ENCODE measurements around the gene TGFBR1. TPM values are rescaled to one million over a fixed set of nuclear protein-coding genes. Genes with fewer than 3 reads are reported as not detected.
A peak's percentile ranks its signal among the peaks of the same experiment; 100 is the strongest.

Gene TGFBR1
- total RNA-seq, 1 donor from 2014 or later = 203 TPM

GRCh38 chr9:99128133-99128406 is 23.2 kb downstream of the TGFBR1 start:
- peaks cover 37% of the 10 kb centered on the region for H3K4me1 Mint-ChIP-seq (ENCODE audit: low read depth, unreplicated experiment)

GRCh38 chr9:99129091-99129490 is 24.2 kb downstream of the TGFBR1 start:
- no peak overlapping the region for H3K27ac Mint-ChIP-seq (ENCODE audit: unreplicated experiment)
- Histone ChIP-seq H2AFZ (ENCODE audit: low read depth, low read length) (no peak overlapping the region), H3K27me3 (ENCODE audit: insufficient read depth, low read length) (no peaks in the 10 kb centered on the region), H4K20me1 (ENCODE audit: insufficient read depth, low read length) (peaks cover 58% of the 10 kb centered on the region), H3K9me3 (ENCODE audit: insufficient read depth, low read depth, low read length) (no peaks in the 10 kb centered on the region), H3K4me2 (ENCODE audit: low read length) (no peak overlapping the region), H3K4me3 (ENCODE audit: insufficient read depth, low read depth, low read length) (no peak overlapping the region), H3K79me2 (ENCODE audit: insufficient read depth, low read length) (peaks cover 76% of the 10 kb centered on the region), H3K9ac (ENCODE audit: low read length) (no peak overlapping the region), H3K27ac (ENCODE audit: low read depth, low read length) (no peak overlapping the region), H3K36me3 (ENCODE audit: insufficient read depth, low read length) (peaks cover 3% of the 10 kb centered on the region), H3K4me1 (ENCODE audit: insufficient read depth, low read length) (peaks cover 21% of the 10 kb centered on the region)
- no peak for TF ChIP-seq CTCF (IDR thresholded peaks at IDR 0.05; ENCODE audit: insufficient read depth, low read depth, low read length)
- no peak for TF ChIP-seq EZH2 (IDR thresholded peaks at IDR 0.05; ENCODE audit: insufficient read depth, low read length)
- H3K36me3 Mint-ChIP-seq (ENCODE audit: low read depth, unreplicated experiment) = peaks cover 22% of the 10 kb centered on the region
- no peaks in the 10 kb centered on the region for H3K9me3 Mint-ChIP-seq (ENCODE audit: unreplicated experiment)
- DNase-seq (ENCODE audit: low read depth) = no peak
- no peak for FAIRE-seq
- H3K4me1 Mint-ChIP-seq (ENCODE audit: low read depth, unreplicated experiment) = peaks cover 35% of the 10 kb centered on the region
- no peak overlapping the region for H3K4me3 Mint-ChIP-seq (ENCODE audit: unreplicated experiment)
- no peaks in the 10 kb centered on the region for H3K27me3 Mint-ChIP-seq (ENCODE audit: low read depth, unreplicated experiment)

More at GRCh38 chr9:99128133-99128406, 23.2 kb downstream of the TGFBR1 start:
- no peaks in the 10 kb centered on the region for H3K9me3 ChIP-seq (ENCODE audit: insufficient read depth, low read depth, low read length)
- H3K79me2 ChIP-seq (ENCODE audit: insufficient read depth, low read length) = peaks cover 85% of the 10 kb centered on the region
- DNase-seq (ENCODE audit: low read depth) (no peak), FAIRE-seq (no peak)
- no peaks in the 10 kb centered on the region for H3K27me3 Mint-ChIP-seq (ENCODE audit: low read depth, unreplicated experiment)
- peaks cover 19% of the 10 kb centered on the region for H3K36me3 Mint-ChIP-seq (ENCODE audit: low read depth, unreplicated experiment)
- H3K4me1 ChIP-seq (ENCODE audit: insufficient read depth, low read length) = peaks cover 21% of the 10 kb centered on the region
- H3K4me3 Mint-ChIP-seq (ENCODE audit: unreplicated experiment) = no peak overlapping the region
- no peaks in the 10 kb centered on the region for H3K9me3 Mint-ChIP-seq (ENCODE audit: unreplicated experiment)
- no peaks in the 10 kb centered on the region for H3K27me3 ChIP-seq (ENCODE audit: insufficient read depth, low read length)
- no peak overlapping the region for H2AFZ ChIP-seq (ENCODE audit: low read depth, low read length)
- peak overlapping the region; percentile 40 for H3K27ac ChIP-seq (ENCODE audit: low read depth, low read length)
- H3K36me3 ChIP-seq (ENCODE audit: insufficient read depth, low read length) = peaks cover 3% of the 10 kb centered on the region
- no peak for TF ChIP-seq EZH2 (IDR thresholded peaks at IDR 0.05; ENCODE audit: insufficient read depth, low read length)
- TF ChIP-seq CTCF (IDR thresholded peaks at IDR 0.05; ENCODE audit: insufficient read depth, low read depth, low read length) = no peak
- no peak overlapping the region for H3K9ac ChIP-seq (ENCODE audit: low read length)
- H4K20me1 ChIP-seq (ENCODE audit: insufficient read depth, low read length) = peaks cover 58% of the 10 kb centered on the region
- H3K27ac Mint-ChIP-seq (ENCODE audit: unreplicated experiment) = no peak overlapping the region
- H3K4me3 ChIP-seq (ENCODE audit: insufficient read depth, low read depth, low read length) = no peak overlapping the region
- H3K4me2 ChIP-seq (ENCODE audit: low read length) = no peak overlapping the region

- no peak overlapping the region for H3K27ac Mint-ChIP-seq (ENCODE audit: unreplicated experiment)
- FAIRE-seq = no peak
Observed at GRCh38 chr9:99130069-99130468, 25.2 kb downstream of the TGFBR1 start.

More at GRCh38 chr9:99130069-99130468, 25.2 kb downstream of the TGFBR1 start:
- Histone ChIP-seq H3K27me3 (ENCODE audit: insufficient read depth, low read length) (no peaks in the 10 kb centered on the region), H4K20me1 (ENCODE audit: insufficient read depth, low read length) (peaks cover 63% of the 10 kb centered on the region), H3K9me3 (ENCODE audit: insufficient read depth, low read depth, low read length) (no peaks in the 10 kb centered on the region), H3K36me3 (ENCODE audit: insufficient read depth, low read length) (peaks cover 3% of the 10 kb centered on the region), H3K9ac (ENCODE audit: low read length) (no peak overlapping the region), H3K4me3 (ENCODE audit: insufficient read depth, low read depth, low read length) (no peak overlapping the region), H3K4me2 (ENCODE audit: low read length) (no peak overlapping the region), H3K27ac (ENCODE audit: low read depth, low read length) (no peak overlapping the region), H3K79me2 (ENCODE audit: insufficient read depth, low read length) (peaks cover 70% of the 10 kb centered on the region), H3K4me1 (ENCODE audit: insufficient read depth, low read length) (peaks cover 24% of the 10 kb centered on the region), H2AFZ (ENCODE audit: low read depth, low read length) (no peak overlapping the region)
- Mint-ChIP-seq H3K27me3 (ENCODE audit: low read depth, unreplicated experiment) (no peaks in the 10 kb centered on the region), H3K4me1 (ENCODE audit: low read depth, unreplicated experiment) (peaks cover 42% of the 10 kb centered on the region), H3K36me3 (ENCODE audit: low read depth, unreplicated experiment) (peaks cover 22% of the 10 kb centered on the region), H3K9me3 (ENCODE audit: unreplicated experiment) (no peaks in the 10 kb centered on the region), H3K4me3 (ENCODE audit: unreplicated experiment) (no peak overlapping the region)
- DNase-seq (ENCODE audit: low read depth) = no peak
- no peak for TF ChIP-seq CTCF (IDR thresholded peaks at IDR 0.05; ENCODE audit: insufficient read depth, low read depth, low read length)
- TF ChIP-seq EZH2 (IDR thresholded peaks at IDR 0.05; ENCODE audit: insufficient read depth, low read length) = no peak
